ENCODE results near the gene GREB1.

GREB1 gene

GRCh38 chr2:11669454-11670291 lies 135.8 kb downstream of the GREB1 start, which contains the start of gene NTSR2:
TSS of gene NTSR2 (minus strand) at chr2:11670195. CDS start at chr2:11670129, 66 bp downstream.
- DNase-seq, result peak; percentile 76

GRCh38 chr2:11672407-11672806 lies 138.6 kb downstream of the GREB1 start:
- DNase-seq, result no peak

- no peak for DNase-seq
Measured at GRCh38 chr2:11674983-11675382, 141.1 kb downstream of the GREB1 start.

- DNase-seq, result no peak
Measured at GRCh38 chr2:11675423-11676112, 141.7 kb downstream of the GREB1 start.

GRCh38 chr2:11676640-11677039 lies 142.8 kb downstream of the GREB1 start:
- DNase-seq, result no peak

- DNase-seq, result no peak
Measured at GRCh38 chr2:11677136-11678055, 143.6 kb downstream of the GREB1 start.

GRCh38 chr2:11678306-11678960 lies 144.6 kb downstream of the GREB1 start:
- no peak for DNase-seq

GRCh38 chr2:11679016-11679415 lies 145.2 kb downstream of the GREB1 start:
- no peak for DNase-seq

GRCh38 chr2:11679486-11680181 lies 145.8 kb downstream of the GREB1 start:
- no peak for DNase-seq

- no peak for DNase-seq
Measured at GRCh38 chr2:11680182-11680900, 146.5 kb downstream of the GREB1 start.

- DNase-seq, result no peak
Measured at GRCh38 chr2:11680901-11681721, 147.3 kb downstream of the GREB1 start.

GRCh38 chr2:11681722-11682589 lies 148.1 kb downstream of the GREB1 start:
- DNase-seq, result no peak

- DNase-seq, result no peak
Measured at GRCh38 chr2:11682590-11682915, 148.7 kb downstream of the GREB1 start.

GRCh38 chr2:11683476-11683875 lies 149.6 kb downstream of the GREB1 start:
- DNase-seq, result no peak

GRCh38 chr2:11683966-11684365 lies 150.1 kb downstream of the GREB1 start:
- no peak for DNase-seq

GRCh38 chr2:11684894-11685460 lies 151.1 kb downstream of the GREB1 start:
- no peak for DNase-seq

- no peak for DNase-seq
Measured at GRCh38 chr2:11685906-11686470, 152.1 kb downstream of the GREB1 start.

GRCh38 chr2:11687736-11688135 lies 153.9 kb downstream of the GREB1 start:
- no peak for DNase-seq

All from left hindlimb (tissue), 1 donor.